Esophagus squamous epithelium (tissue), 5 donors: ENCODE measurements around the gene LMAN1L. TPM values are rescaled to one million over a fixed set of nuclear protein-coding genes. Genes with fewer than 3 reads are reported as not detected.
A peak's percentile ranks its signal among the peaks of the same experiment; 100 is the strongest.

Experiments
- DNase-seq: peaks from one replicate; lab custom pipeline; 2025; lab: John Stamatoyannopoulos, UW
- H3K27ac ChIP-seq, 4 donors: fragments of 200-600 bp; sonication (generic); one replicate each; pipeline ENCODE4 v1.5.1; 2016 to 2019; ENCODE audit warnings: mild to moderate bottlenecking in 1 of 4
- H3K27me3 ChIP-seq, 4 donors: fragments of 200-600 bp; sonication (generic); 1 replicate in 3 of 4; 2 replicates in 1 of 4; pipeline versions ENCODE4 v1.5.1 to v1.6.0; 2017 to 2021; ENCODE audit warnings: antibody characterized with exemption in 1 of 4
- H3K36me3 ChIP-seq, 3 donors: fragments of 200-600 bp; sonication (generic); one replicate each; pipeline ENCODE4 v1.5.1; 2016 to 2019
- H3K4me1 ChIP-seq, 3 donors: fragments of 200-600 bp; sonication (generic); one replicate each; pipeline ENCODE4 v1.5.1; 2017 to 2019
- H3K4me3 ChIP-seq, 4 donors: fragments of 200-600 bp; sonication (generic); 1 replicate in 3 of 4; 2 replicates in 1 of 4; pipeline ENCODE4 v1.5.1; 2016 to 2019; ENCODE audit warnings: mild to moderate bottlenecking in 2 of 4, moderate library complexity in 1 of 4
- H3K9me3 ChIP-seq, 3 donors: fragments of 200-600 bp; sonication (generic); one replicate each; pipeline ENCODE4 v1.5.1; 2016 to 2019
- CTCF ChIP-seq, 6 experiments: fragments of 450-650 bp in 4 of 6; fragments of 200-600 bp in 2 of 6; sonication (generic) in 2 of 6; IDR thresholded peaks; one replicate each; pipeline ENCODE4 v1.5.1; 2016 to 2019; ENCODE audit warnings: antibody characterized with exemption in 6 of 6, mild to moderate bottlenecking in 4 of 6, moderate library complexity in 4 of 6
- POLR2A ChIP-seq, 4 donors: fragments of 450-650 bp; IDR thresholded peaks; one replicate each; pipeline ENCODE4 v1.6.1; 2017; ENCODE audit warnings: antibody characterized with exemption in 4 of 4, mild to moderate bottlenecking in 4 of 4, moderate library complexity in 3 of 4
- WGBS, 2 donors: methylation state at CpG; one replicate each; pipeline ENCODE4 v1.1.5; 2018; 5-methylcytosine and 5-hydroxymethylcytosine counted together
- intact Hi-C: fragments of 100-400 bp; cut with DNase I; formaldehyde crosslinking; loops from one replicate; pipeline ENCODE4 v1.15.0; 2022
- total RNA-seq, 4 donors: library from RNA; depleted of rRNA; stranded (reverse); fragments of >200 nt; gene quantifications; one replicate each; pipeline ENCODE4 v1.1.0, GENCODE V29; 2016
- donor health status: DM: yes; HTN: yes; CAD: no.

LMAN1L gene
- total RNA-seq, 4 donors from 2014 or later, result 0.18 TPM; not detected in 3

DNA sequence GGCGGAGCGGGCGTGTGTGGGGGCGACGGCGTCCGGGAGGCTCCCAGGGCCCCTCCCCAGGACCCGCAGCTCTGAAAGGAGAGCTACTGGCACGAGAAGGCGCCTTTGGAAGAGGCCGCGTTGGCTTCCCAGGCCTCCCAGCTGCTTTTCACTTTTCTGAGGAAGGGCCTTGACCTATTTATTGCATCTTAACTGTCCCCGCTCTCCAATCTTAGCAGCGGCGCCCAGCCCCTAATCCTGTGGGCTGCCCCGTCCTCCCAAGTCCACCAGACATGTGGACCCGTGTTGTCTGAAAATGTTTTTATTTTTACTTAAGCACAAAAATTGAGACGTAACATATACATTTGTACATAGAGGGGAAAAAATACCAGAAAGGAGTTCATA, 30.8 kb downstream of the LMAN1L start:
- Histone ChIP-seq H3K36me3 (peaks cover 7 to 82% (median 14%) of the 10 kb centered on the region in 3 donors), H3K4me3 (peak overlapping the region; percentile 78 to 98 (median 92)), H3K27ac (peak overlapping the region; percentile 93 to 98 (median 96)), H3K9me3 (no peaks in the 10 kb centered on the region), H3K4me1 (peaks cover 19 to 68% (median 27%) of the 10 kb centered on the region in 3 donors), H3K27me3 (no peaks in the 10 kb centered on the region)
- TF ChIP-seq POLR2A (IDR thresholded peaks at IDR 0.05) (no peak), CTCF (IDR thresholded peaks at IDR 0.05) (peak in 2 of 6 experiments; percentile 3 to 4)
- WGBS, 2 donors, result 22 to 25% methylated on average over 8 to 17 of the region's 18 CpGs
- intact Hi-C loops, result no loop called here
- DNase-seq, result no peak

DNA sequence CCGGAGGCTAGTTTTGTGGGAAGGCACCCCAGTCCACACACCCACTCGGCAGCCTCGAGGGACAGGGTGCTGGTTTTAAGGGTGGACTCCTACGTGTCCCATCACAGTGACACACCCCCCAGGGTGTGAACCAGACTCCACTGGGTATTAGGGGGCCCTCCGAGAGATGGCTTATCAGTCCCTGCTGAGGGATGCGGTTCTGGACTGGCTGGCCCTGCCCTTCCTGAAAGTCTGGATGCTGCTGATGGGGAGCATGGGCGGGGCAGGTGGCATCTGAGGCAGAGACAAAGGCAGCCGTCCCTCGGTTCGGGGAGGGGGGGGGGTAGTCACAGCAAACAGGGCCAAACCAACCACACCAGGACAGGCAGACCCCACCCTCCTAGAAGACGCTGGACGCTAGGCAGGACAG, 31.3 kb downstream of the LMAN1L start:
- TF ChIP-seq CTCF (IDR thresholded peaks at IDR 0.05) (no peak), POLR2A (IDR thresholded peaks at IDR 0.05) (no peak)
- Histone ChIP-seq H3K27me3 (no peaks in the 10 kb centered on the region), H3K36me3 (peaks cover 8 to 82% (median 10%) of the 10 kb centered on the region in 3 donors), H3K4me3 (peak overlapping the region in 3 of 4 donors; percentile 78 to 98 (median 91)), H3K4me1 (peaks cover 19 to 68% (median 27%) of the 10 kb centered on the region in 3 donors), H3K9me3 (no peaks in the 10 kb centered on the region), H3K27ac (peak overlapping the region; percentile 93 to 98 (median 96))
- DNase-seq, result no peak
- intact Hi-C loops, result no loop called here
- WGBS, 2 donors, result 33 to 44% methylated on average over 6 to 8 of the region's 12 CpGs

DNA sequence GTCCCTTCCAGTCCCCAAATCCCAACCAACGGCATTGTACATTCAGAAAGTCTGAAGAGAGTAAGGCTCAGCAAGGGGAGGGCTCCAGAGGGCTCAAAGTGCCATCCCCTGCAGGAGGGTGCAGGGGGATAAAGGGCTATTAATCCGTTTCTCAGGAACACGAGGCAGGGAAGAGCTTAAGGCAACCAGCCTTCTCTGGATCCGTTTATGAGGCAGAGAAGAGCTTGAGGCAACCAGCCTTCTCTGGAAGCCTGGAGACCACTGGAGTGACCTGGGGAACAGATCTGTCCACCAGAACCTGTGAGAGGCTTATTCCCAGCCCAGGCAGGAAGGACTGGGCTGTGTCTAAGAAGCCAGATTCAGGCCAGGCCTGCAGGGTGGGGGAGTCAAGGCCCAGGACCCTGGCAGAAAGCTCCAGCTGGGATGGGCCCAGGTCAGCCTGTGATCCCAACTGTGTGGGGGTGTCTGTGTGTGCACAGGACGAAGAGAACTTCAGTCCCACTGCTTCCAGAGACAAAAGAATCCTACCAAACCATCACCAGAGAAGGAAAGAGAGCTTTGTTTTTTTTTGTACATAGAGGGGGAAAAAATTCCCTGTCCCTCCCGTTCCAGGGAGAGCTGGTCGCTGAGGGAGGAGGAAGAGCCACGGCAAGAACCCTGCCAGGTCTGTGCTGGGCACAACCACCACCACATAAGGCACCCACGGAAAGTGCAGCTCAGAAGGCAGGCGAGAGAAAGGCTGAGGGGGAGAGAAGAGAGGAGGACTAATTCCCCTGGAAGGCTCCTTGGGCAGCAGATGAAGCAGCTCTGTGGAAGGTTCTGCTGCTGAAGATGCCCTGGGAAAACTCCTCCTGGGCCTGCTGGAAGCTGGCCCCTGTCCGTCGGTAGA, 31.9 kb downstream of the LMAN1L start:
- Histone ChIP-seq H3K36me3 (peaks cover 10 to 82% (median 14%) of the 10 kb centered on the region in 3 donors), H3K4me3 (no peak overlapping the region), H3K9me3 (no peaks in the 10 kb centered on the region), H3K27me3 (no peaks in the 10 kb centered on the region), H3K4me1 (peaks cover 19 to 68% (median 27%) of the 10 kb centered on the region in 3 donors), H3K27ac (peak overlapping the region; percentile 93 to 98 (median 96))
- DNase-seq, result no peak
- intact Hi-C loops, result no loop called here
- TF ChIP-seq POLR2A (IDR thresholded peaks at IDR 0.05) (no peak), CTCF (IDR thresholded peaks at IDR 0.05) (no peak)
- 52 to 100% methylated on average over 3 to 12 of the region's 12 CpGs for WGBS, 2 donors

DNA sequence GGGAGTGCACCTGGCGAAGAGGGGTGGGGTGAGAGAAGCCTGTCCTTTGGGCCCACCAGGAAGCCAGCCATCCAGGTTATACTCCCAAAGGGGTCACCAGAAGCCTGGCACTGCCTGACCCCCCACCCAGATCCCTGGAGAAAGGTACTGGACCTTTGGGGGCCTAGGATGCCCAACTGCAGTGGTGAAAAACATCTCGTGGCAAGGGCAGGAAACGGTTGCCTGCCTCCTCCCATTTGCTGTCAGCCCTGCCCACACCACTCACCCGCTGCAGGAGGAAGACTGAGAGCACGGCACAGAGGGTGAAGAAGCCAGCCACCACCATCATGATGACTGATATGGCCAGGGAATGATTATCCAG, 32.6 kb downstream of the LMAN1L start:
- H3K27me3 ChIP-seq, result no peaks in the 10 kb centered on the region
- WGBS, 2 donors, result 45 to 62% methylated on average over 2 to 5 of the region's 5 CpGs
- peaks cover 19 to 64% (median 27%) of the 10 kb centered on the region in 3 donors for H3K4me1 ChIP-seq
- H3K27ac ChIP-seq, result peak overlapping the region; percentile 54 to 98 (median 96)
- peaks cover 10 to 82% (median 20%) of the 10 kb centered on the region in 3 donors for H3K36me3 ChIP-seq
- no peak for TF ChIP-seq POLR2A (IDR thresholded peaks at IDR 0.05)
- no peak for TF ChIP-seq CTCF (IDR thresholded peaks at IDR 0.05)
- no peak for DNase-seq
- no peaks in the 10 kb centered on the region for H3K9me3 ChIP-seq
- intact Hi-C loops, result no loop called here
- no peak overlapping the region for H3K4me3 ChIP-seq

- intact Hi-C loops, result no loop called here
Observed at GRCh38 chr15:74845581-74845980, 32.9 kb downstream of the LMAN1L start.

More at GRCh38 chr15:74845581-74845980, 32.9 kb downstream of the LMAN1L start:
- DNase-seq, result no peak
- WGBS, 2 donors, result 56 to 69% methylated on average over 3 to 4 of the region's 4 CpGs
- no peak overlapping the region for H3K4me3 ChIP-seq
- H3K9me3 ChIP-seq, result no peaks in the 10 kb centered on the region
- H3K4me1 ChIP-seq, result peaks cover 19 to 60% (median 27%) of the 10 kb centered on the region in 3 donors
- TF ChIP-seq POLR2A (IDR thresholded peaks at IDR 0.05), result no peak
- no peak for TF ChIP-seq CTCF (IDR thresholded peaks at IDR 0.05)
- no peaks in the 10 kb centered on the region for H3K27me3 ChIP-seq
- H3K27ac ChIP-seq, result peak overlapping the region; percentile 54 to 98 (median 96)
- H3K36me3 ChIP-seq, result peaks cover 11 to 82% (median 24%) of the 10 kb centered on the region in 3 donors
